IMR-90 (cell line): ENCODE measurements around the gene KRTAP10-1.

Experiments used
- CHD1 ChIP-seq: IDR thresholded peaks from 2 replicates; pipeline ENCODE4 v1.6.1; 2012; ENCODE audit warnings: low read depth, low read length, improper control_type of control experiment
- CTCF ChIP-seq: conservative IDR thresholded peaks from 2 replicates; pipeline ENCODE4 v1.5.1; 2012; ENCODE audit warnings: mild to moderate bottlenecking, low read depth, low read length, improper control_type of control experiment
- ELK1 ChIP-seq: fragments of 150-350 bp; IDR thresholded peaks from 2 replicates; pipeline ENCODE4 v1.6.1; 2016; ENCODE audit warnings: low read depth, mild to moderate bottlenecking, low read length, moderate library complexity, borderline replicate concordance
- MAZ ChIP-seq: IDR thresholded peaks from 2 replicates; pipeline ENCODE4 v1.6.1; 2012; ENCODE audit warnings: low read depth, mild to moderate bottlenecking, low read length, improper control_type of control experiment, moderate library complexity, borderline replicate concordance
- NFE2L2 ChIP-seq: fragments of 150-350 bp; IDR thresholded peaks from 2 replicates; pipeline ENCODE4 v1.6.1; 2016; ENCODE audit warnings: low read depth, mild to moderate bottlenecking, low read length
- POLR2A ChIP-seq: IDR thresholded peaks from 2 replicates; pipeline ENCODE4 v1.6.1; 2012; ENCODE audit warnings: mild to moderate bottlenecking, low read depth, low read length
- SMC3 ChIP-seq: fragments of 150-350 bp; IDR thresholded peaks from 2 replicates; pipeline ENCODE4 v1.6.1; 2016; ENCODE audit warnings: low read depth, mild to moderate bottlenecking, antibody characterized with exemption, low read length, moderate library complexity

GRCh38 chr21:44572959-44573583 is 33.1 kb upstream of the KRTAP10-1 start:
- no peak for TF ChIP-seq SMC3
- TF ChIP-seq CTCF = no peak
- no peak for TF ChIP-seq CHD1
- no peak for TF ChIP-seq POLR2A
- no peak for TF ChIP-seq MAZ
- TF ChIP-seq NFE2L2 = no peak
- no peak for TF ChIP-seq ELK1
